Measurements from ENCODE around the gene EGLN1.

The EGLN1 gene

GRCh38 chr1:231337472-231338269, 84.4 kb downstream of the EGLN1 start, which contains the start of gene EXOC8:
EXOC8 (minus strand) TSS chr1:231337852; CDS start chr1:231337745, 107 bp downstream.
- TF ChIP-seq MYC (IDR thresholded peaks at IDR 0.05; ENCODE audit: low read depth, low read length): peak; percentile 59
- peak; percentile 72 for TF ChIP-seq POLR2A (IDR thresholded peaks at IDR 0.05; ENCODE audit: extremely low read depth, insufficient read length)
- TF ChIP-seq, protein P1, sequence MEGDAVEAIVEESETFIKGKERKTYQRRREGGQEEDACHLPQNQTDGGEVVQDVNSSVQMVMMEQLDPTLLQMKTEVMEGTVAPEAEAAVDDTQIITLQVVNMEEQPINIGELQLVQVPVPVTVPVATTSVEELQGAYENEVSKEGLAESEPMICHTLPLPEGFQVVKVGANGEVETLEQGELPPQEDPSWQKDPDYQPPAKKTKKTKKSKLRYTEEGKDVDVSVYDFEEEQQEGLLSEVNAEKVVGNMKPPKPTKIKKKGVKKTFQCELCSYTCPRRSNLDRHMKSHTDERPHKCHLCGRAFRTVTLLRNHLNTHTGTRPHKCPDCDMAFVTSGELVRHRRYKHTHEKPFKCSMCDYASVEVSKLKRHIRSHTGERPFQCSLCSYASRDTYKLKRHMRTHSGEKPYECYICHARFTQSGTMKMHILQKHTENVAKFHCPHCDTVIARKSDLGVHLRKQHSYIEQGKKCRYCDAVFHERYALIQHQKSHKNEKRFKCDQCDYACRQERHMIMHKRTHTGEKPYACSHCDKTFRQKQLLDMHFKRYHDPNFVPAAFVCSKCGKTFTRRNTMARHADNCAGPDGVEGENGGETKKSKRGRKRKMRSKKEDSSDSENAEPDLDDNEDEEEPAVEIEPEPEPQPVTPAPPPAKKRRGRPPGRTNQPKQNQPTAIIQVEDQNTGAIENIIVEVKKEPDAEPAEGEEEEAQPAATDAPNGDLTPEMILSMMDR (IDR thresholded peaks at IDR 0.05; ENCODE audit: low read depth, low read length): peak; percentile 14
- TF ChIP-seq, protein P2, sequence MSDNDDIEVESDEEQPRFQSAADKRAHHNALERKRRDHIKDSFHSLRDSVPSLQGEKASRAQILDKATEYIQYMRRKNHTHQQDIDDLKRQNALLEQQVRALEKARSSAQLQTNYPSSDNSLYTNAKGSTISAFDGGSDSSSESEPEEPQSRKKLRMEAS (IDR thresholded peaks at IDR 0.05; ENCODE audit: low read depth, low read length): peak; percentile 14; the same call in 1 of the 2 replicates
- H3K4me3 ChIP-seq (ENCODE audit: low read depth, low read length): peak within 1 kb of the TSS; percentile 97
- peak; percentile 95 for DNase-seq (ENCODE audit: low read depth)

- DNase-seq (ENCODE audit: low read depth): no peak
Measured at GRCh38 chr1:231337043-231337471, 85.0 kb downstream of the EGLN1 start.

DNA sequence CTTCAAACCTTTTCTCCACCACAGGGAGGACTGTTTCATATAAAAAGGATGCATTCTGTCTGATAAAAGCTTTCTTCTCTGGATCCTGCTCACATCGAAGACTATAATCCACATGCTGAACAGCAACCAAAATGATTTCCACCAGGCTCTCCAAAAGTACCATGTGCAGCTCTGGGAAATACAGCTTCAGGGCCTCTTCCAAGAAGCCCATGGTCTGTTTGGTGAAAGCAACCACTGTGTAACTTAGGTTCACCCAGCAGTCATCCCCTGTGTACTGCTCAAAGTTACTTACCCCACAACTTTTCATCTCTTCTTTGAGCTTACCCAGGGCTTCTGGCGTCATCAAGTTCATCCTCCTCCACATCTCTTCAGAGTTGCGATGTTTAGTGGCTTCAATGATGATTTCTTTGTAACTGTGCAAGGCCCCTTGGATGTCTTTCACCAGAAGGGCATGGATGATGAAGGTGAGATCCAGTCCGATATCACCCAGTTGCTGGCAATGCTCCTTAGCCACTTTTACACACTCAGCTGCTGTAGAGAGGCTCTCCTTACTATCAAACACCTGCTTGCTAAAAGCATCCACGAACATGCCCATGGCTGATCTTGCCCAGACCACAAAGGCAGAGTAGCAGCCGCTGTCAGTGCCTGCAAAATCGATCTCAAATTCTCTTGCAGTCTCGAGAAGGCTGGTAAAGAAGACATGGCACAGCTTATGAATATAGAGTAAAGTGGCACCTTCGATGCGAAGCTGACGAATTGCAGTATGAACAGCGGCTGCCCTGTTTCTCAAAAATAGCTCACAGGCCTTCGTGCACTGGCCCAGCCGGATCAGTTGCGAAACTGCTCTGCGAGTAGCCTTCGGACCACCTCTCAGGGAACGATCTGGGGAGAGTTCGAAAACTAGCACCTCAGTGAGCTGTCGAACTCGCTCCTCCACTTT, 86.2 kb downstream of the EGLN1 start:
- DNase-seq (ENCODE audit: low read depth): peak; percentile 48
- H3K4me3 ChIP-seq (ENCODE audit: low read depth, low read length): peak overlapping the region; percentile 97
- TF ChIP-seq, protein P2 (IDR thresholded peaks at IDR 0.05; ENCODE audit: low read depth, low read length): no peak
- TF ChIP-seq, protein P1 (IDR thresholded peaks at IDR 0.05; ENCODE audit: low read depth, low read length): no peak
- TF ChIP-seq POLR2A (IDR thresholded peaks at IDR 0.05; ENCODE audit: extremely low read depth, insufficient read length) (no peak), MYC (IDR thresholded peaks at IDR 0.05; ENCODE audit: low read depth, low read length) (no peak)

More at GRCh38 chr1:231337043-231337471, 85.0 kb downstream of the EGLN1 start:
- TF ChIP-seq, protein P1 (IDR thresholded peaks at IDR 0.05; ENCODE audit: low read depth, low read length): no peak
- TF ChIP-seq POLR2A (IDR thresholded peaks at IDR 0.05; ENCODE audit: extremely low read depth, insufficient read length): no peak
- TF ChIP-seq, protein P2 (IDR thresholded peaks at IDR 0.05; ENCODE audit: low read depth, low read length): no peak
- no peak for TF ChIP-seq MYC (IDR thresholded peaks at IDR 0.05; ENCODE audit: low read depth, low read length)
- peak overlapping the region; percentile 97 for H3K4me3 ChIP-seq (ENCODE audit: low read depth, low read length)

DNA sequence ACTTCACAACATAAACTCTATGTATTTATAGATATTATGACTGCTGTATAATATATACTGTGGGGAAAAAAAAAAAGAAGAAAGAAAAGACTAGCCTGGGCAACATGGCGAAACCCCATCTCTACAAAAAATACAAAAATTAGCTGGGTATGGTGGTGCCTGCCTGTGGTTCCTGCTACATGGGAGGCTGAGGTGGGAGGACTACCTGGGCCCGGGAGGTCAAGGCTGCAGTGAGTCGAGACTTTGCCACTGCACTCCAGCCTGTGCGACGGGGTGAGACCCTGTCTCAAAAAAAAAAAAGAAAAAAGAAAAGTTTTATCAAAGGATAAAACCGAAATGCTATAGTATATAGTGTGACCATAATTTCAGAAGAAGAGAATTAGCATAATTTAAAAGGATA, 87.1 kb downstream of the EGLN1 start:
- no peak for TF ChIP-seq MYC (IDR thresholded peaks at IDR 0.05; ENCODE audit: low read depth, low read length)
- TF ChIP-seq, protein P1 (IDR thresholded peaks at IDR 0.05; ENCODE audit: low read depth, low read length): no peak
- TF ChIP-seq, protein P2 (IDR thresholded peaks at IDR 0.05; ENCODE audit: low read depth, low read length): no peak
- TF ChIP-seq POLR2A (IDR thresholded peaks at IDR 0.05; ENCODE audit: extremely low read depth, insufficient read length): no peak
- no peak for DNase-seq (ENCODE audit: low read depth)
- peak overlapping the region; percentile 97 for H3K4me3 ChIP-seq (ENCODE audit: low read depth, low read length)

DNA sequence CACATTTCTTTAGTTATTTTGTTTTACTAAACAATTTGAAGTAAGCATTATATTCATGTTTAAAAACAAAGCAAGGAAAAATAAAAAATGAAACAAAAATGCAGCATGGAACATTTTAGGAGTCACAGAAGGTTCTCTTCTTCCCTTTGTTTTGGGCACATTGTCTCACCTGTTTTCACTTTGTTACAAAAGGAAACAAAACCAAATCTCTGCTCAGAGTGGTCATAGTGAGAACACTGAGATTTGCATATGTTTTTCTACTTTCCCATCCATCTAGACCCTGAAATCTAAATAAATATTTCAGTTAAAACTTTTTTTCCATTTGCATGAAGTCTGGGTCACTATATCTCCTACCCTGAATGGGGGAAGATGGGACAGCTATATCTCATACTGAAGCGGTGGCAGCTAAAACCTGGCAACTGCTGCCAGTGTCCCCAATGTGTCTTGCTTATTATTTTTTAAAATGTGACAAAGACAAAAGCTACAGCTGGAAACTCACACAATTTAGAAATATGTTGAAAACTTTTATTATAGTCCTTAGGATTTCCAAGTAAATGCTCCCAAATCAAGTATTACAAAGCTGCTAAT, 87.9 kb downstream of the EGLN1 start:
- H3K4me3 ChIP-seq (ENCODE audit: low read depth, low read length): peak overlapping the region; percentile 97
- no peak for DNase-seq (ENCODE audit: low read depth)
- TF ChIP-seq MYC (IDR thresholded peaks at IDR 0.05; ENCODE audit: low read depth, low read length): no peak
- TF ChIP-seq, protein P1 (IDR thresholded peaks at IDR 0.05; ENCODE audit: low read depth, low read length): no peak
- no peak for TF ChIP-seq POLR2A (IDR thresholded peaks at IDR 0.05; ENCODE audit: extremely low read depth, insufficient read length)
- TF ChIP-seq, protein P2 (IDR thresholded peaks at IDR 0.05; ENCODE audit: low read depth, low read length): no peak
